Kidney (tissue), 14 donors: ENCODE measurements around the gene PNPO. TPM values are rescaled to one million over a fixed set of nuclear protein-coding genes. Genes with fewer than 3 reads are reported as not detected.

ENCODE experiments used
- DNase-seq, 5 donors: peaks; one replicate each; pipeline ENCODE4 v3.0.0-alpha.2; 2013 to 2020
- FAIRE-seq: peaks from 2 replicates; lab custom pipeline; 2012; peaks lifted over from hg19 to GRCh38; lab: Jason Lieb, UNC
- H3K27ac ChIP-seq, 2 donors: one replicate each; pipeline ENCODE4 v1.7.0; 2013; ENCODE audit warnings: low read depth in 2 of 2, low read length in 2 of 2, inconsistent platforms in 1 of 2
- H3K27me3 ChIP-seq: one replicate; pipeline ENCODE4 v1.7.1; 2013; ENCODE audit warnings: low read length, inconsistent platforms; ENCODE audit not compliant: control insufficient read depth, insufficient read depth
- H3K36me3 ChIP-seq, 3 donors: one replicate each; pipeline versions ENCODE4 v1.7.0 to v1.7.1; 2013; ENCODE audit warnings: low read length in 3 of 3, control low read depth in 1 of 3, inconsistent platforms in 1 of 3; ENCODE audit not compliant: insufficient read depth in 3 of 3, control insufficient read depth in 2 of 3
- H3K4me1 ChIP-seq, 3 donors: one replicate each; pipeline versions ENCODE4 v1.7.0 to v1.7.1; 2013; ENCODE audit warnings: low read length in 3 of 3, inconsistent platforms in 1 of 3, low read depth in 1 of 3; ENCODE audit not compliant: control insufficient read depth in 2 of 3, insufficient read depth in 2 of 3
- H3K4me3 ChIP-seq, 3 donors: one replicate each; pipeline versions ENCODE4 v1.7.0 to v1.8.1; 2013; ENCODE audit warnings: low read length in 3 of 3, control low read depth in 1 of 3, inconsistent platforms in 1 of 3
- H3K9ac ChIP-seq, 3 donors: one replicate each; pipeline versions ENCODE4 v1.7.0 to v1.7.1; 2013; ENCODE audit warnings: low read length in 3 of 3, control low read depth in 1 of 3, inconsistent platforms in 1 of 3
- H3K9me3 ChIP-seq, 3 donors: one replicate each; pipeline versions ENCODE4 v1.7.0 to v1.7.1; 2013; ENCODE audit warnings: low read length in 3 of 3, control low read depth in 1 of 3, inconsistent platforms in 1 of 3; ENCODE audit not compliant: control insufficient read depth in 2 of 3, insufficient read depth in 1 of 3
- intact Hi-C: fragments of 100-400 bp; cut with DNase I; formaldehyde crosslinking; loops from one replicate; pipeline ENCODE4 v1.11.1; 2022
- polyA plus RNA-seq: library from polyadenylated mRNA; stranded (reverse); fragments of 350-450 nt; fragmentation: Illumina TruSeq; extraction: RNeasy Lipid Tissue Mini Kit (QIAGEN cat#74804); gene quantifications from one replicate; pipeline ENCODE4 v1.2.3, GENCODE V29; 2014; ENCODE audit warnings: low read depth, low replicate concordance; ENCODE audit not compliant: insufficient read depth
- total RNA-seq: library from RNA; stranded (reverse); fragmentation: NEBNext Ultra II Directional; extraction: Animal tissue kit (Norgen Biotek cat#: 25700); gene quantifications from one replicate; pipeline ENCODE4 v1.2.1, GENCODE V29; 2021
- TF ChIP-seq, protein P1 (sequence below): IDR thresholded peaks from 3 replicates; pipeline ENCODE4 v1.5.1; 2012; ENCODE audit warnings: mild to moderate bottlenecking, moderate library complexity, borderline replicate concordance; ENCODE audit not compliant: insufficient read depth; ENCODE audit errors: extremely low read depth
- donor health status: control.
- donor health status: control.
- donor health status: control.
- donor health status: control.
- donor health status: control.
- donor health status: DM: yes; HTN: yes; CAD: no.
- donor health status: Normal renal cell carcinoma (clear cell type).

The PNPO gene
- total and polyA plus RNA-seq, 2 donors from 2014 or later: 45.1 to 55.8 TPM

DNA sequence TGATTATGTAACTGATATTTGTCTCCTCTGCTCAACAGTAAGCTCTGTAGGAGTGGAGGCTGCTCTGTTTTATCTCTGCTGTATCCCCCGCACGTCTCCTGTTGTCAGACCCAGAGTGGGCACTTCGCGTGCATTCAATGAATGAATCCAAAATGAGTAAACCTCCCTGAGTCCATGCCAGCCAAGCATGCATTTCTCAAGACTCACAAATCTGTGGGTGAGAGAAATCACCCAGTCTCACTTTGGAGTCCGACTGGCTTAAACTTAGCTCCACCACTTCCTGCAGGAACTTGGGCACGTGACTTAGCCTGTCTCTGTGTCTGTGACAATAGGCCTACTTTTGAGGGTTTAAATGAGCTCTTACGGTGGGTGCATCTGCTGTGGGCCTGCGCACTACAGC is 3.7 kb downstream of the PNPO start:
- H3K4me1 ChIP-seq: peaks cover 2 to 55% (median 32%) of the 10 kb centered on the region in 3 donors
- peaks cover 2 to 9% (median 6%) of the 10 kb centered on the region in 3 donors for H3K36me3 ChIP-seq
- no peaks in the 10 kb centered on the region for H3K9me3 ChIP-seq
- H3K27me3 ChIP-seq: no peaks in the 10 kb centered on the region
- H3K9ac ChIP-seq: peak overlapping the region in 1 of 3 donors; percentile 20
- FAIRE-seq (no peak), DNase-seq (no peak)
- no peak overlapping the region for H3K4me3 ChIP-seq
- TF ChIP-seq, protein P1, sequence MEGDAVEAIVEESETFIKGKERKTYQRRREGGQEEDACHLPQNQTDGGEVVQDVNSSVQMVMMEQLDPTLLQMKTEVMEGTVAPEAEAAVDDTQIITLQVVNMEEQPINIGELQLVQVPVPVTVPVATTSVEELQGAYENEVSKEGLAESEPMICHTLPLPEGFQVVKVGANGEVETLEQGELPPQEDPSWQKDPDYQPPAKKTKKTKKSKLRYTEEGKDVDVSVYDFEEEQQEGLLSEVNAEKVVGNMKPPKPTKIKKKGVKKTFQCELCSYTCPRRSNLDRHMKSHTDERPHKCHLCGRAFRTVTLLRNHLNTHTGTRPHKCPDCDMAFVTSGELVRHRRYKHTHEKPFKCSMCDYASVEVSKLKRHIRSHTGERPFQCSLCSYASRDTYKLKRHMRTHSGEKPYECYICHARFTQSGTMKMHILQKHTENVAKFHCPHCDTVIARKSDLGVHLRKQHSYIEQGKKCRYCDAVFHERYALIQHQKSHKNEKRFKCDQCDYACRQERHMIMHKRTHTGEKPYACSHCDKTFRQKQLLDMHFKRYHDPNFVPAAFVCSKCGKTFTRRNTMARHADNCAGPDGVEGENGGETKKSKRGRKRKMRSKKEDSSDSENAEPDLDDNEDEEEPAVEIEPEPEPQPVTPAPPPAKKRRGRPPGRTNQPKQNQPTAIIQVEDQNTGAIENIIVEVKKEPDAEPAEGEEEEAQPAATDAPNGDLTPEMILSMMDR: no peak
- H3K27ac ChIP-seq: no peak overlapping the region
- intact Hi-C loops: no loop called here

DNA sequence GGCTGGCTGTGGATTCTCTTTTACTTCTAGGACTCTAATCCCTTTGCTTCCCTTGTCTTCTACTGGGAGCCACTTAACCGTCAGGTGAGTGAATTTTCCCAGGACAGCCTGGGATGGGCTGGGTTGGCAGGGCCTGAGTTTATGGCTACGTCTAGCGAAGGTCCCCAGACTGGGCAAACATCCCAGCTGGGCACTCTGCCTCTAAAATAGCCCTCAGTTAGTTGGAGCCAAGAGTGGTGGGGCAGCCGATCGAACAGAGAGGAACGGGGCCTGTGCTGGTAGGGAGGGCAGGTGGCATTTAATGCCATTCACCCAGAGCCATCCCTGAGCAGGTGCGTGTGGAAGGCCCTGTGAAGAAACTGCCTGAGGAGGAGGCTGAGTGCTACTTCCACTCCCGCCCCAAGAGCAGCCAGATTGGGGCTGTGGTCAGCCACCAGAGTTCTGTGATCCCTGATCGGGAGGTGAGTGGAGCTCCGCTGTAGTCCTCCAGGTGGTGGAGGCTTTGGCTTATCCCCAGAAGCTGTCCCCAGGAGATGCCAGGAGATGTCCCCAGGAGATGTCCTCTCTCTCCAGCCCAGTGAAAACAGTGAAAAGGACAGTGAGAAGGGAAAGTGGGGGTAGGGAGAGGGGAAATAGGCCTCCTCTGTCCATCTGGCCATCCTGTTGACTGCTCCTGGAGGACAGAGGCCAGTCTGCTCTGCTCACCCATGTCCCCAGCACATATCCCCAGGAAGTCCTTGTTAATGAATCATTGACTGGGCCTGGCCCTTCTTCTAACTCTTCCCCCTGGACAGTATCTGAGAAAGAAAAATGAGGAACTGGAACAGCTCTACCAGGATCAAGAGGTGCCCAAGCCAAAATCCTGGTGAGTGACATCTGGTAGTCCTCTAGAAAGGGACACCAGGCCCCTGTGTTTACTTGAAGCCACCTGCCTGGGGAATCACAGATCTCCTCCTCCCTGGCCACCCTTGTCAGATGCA is 4.4 kb downstream of the PNPO start:
- TF ChIP-seq, protein P1: no peak
- peaks cover 2 to 52% (median 32%) of the 10 kb centered on the region in 3 donors for H3K4me1 ChIP-seq
- H3K4me3 ChIP-seq: no peak overlapping the region
- intact Hi-C loops: no loop called here
- no peaks in the 10 kb centered on the region for H3K9me3 ChIP-seq
- H3K27me3 ChIP-seq: no peaks in the 10 kb centered on the region
- DNase-seq (no peak), FAIRE-seq (no peak)
- H3K9ac ChIP-seq: peak overlapping the region in 1 of 3 donors; percentile 37
- peak overlapping the region; percentile 84 to 87 for H3K27ac ChIP-seq
- H3K36me3 ChIP-seq: peaks cover 2 to 9% (median 6%) of the 10 kb centered on the region in 3 donors

DNA sequence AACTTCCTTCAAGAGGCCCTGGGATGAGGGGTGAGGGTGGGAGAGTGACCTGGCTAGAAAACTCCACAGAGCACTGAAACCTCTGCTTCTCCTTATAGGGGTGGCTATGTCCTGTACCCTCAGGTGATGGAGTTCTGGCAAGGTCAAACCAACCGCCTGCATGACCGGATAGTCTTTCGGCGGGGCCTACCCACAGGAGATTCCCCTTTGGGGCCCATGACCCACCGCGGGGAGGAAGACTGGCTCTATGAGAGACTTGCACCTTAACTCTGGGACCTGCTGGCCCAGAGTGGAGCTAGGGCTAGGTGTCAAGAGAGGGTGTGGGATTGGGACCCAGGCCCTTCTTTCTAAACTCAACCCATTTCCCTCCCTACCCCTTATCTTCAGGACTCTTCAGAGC is 5.1 kb downstream of the PNPO start:
- Histone ChIP-seq H3K9ac (peak overlapping the region in 1 of 3 donors; percentile 37), H3K36me3 (peaks cover 2 to 9% (median 6%) of the 10 kb centered on the region in 3 donors), H3K4me1 (peaks cover 2 to 54% (median 30%) of the 10 kb centered on the region in 3 donors), H3K9me3 (no peaks in the 10 kb centered on the region), H3K4me3 (no peak overlapping the region), H3K27ac (peak overlapping the region; percentile 84 to 87), H3K27me3 (no peaks in the 10 kb centered on the region)
- intact Hi-C loops: no loop called here
- no peak for FAIRE-seq
- DNase-seq: no peak
- TF ChIP-seq, protein P1: no peak
